ENCODE data around the gene GPBP1. TPM values are rescaled to one million over a fixed set of nuclear protein-coding genes. Genes with fewer than 3 reads are reported as not detected.

GPBP1 gene
- total RNA-seq, 1 experiment from 2014 or later, result 100 TPM

GRCh38 chr5:57231607-57232006, 57.7 kb downstream of the GPBP1 start (continued):
- TF ChIP-seq, protein P1, sequence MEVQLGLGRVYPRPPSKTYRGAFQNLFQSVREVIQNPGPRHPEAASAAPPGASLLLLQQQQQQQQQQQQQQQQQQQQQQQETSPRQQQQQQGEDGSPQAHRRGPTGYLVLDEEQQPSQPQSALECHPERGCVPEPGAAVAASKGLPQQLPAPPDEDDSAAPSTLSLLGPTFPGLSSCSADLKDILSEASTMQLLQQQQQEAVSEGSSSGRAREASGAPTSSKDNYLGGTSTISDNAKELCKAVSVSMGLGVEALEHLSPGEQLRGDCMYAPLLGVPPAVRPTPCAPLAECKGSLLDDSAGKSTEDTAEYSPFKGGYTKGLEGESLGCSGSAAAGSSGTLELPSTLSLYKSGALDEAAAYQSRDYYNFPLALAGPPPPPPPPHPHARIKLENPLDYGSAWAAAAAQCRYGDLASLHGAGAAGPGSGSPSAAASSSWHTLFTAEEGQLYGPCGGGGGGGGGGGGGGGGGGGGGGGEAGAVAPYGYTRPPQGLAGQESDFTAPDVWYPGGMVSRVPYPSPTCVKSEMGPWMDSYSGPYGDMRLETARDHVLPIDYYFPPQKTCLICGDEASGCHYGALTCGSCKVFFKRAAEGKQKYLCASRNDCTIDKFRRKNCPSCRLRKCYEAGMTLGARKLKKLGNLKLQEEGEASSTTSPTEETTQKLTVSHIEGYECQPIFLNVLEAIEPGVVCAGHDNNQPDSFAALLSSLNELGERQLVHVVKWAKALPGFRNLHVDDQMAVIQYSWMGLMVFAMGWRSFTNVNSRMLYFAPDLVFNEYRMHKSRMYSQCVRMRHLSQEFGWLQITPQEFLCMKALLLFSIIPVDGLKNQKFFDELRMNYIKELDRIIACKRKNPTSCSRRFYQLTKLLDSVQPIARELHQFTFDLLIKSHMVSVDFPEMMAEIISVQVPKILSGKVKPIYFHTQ (CRISPR knock-in tag; IDR thresholded peaks at IDR 0.05), result no peak

- Mint-ChIP-seq H3K4me3 (no peak overlapping the region), H3K27ac (no peak overlapping the region), H3K4me1 (peaks cover 22% of the 10 kb centered on the region), H3K36me3 (peaks cover 41% of the 10 kb centered on the region), H3K27me3 (ENCODE audit: low read depth) (no peaks in the 10 kb centered on the region), H3K9me3 (peaks cover 6% of the 10 kb centered on the region; the same call in 1 of the 2 replicates)
- CTCF ChIA-PET, result no interaction called here
- no peak for DNase-seq (ENCODE audit: low spot score)
- no peak for ATAC-seq
- POLR2A ChIA-PET, result no interaction called here
- no peak for TF ChIP-seq ZBTB21 (CRISPR knock-in tag; IDR thresholded peaks at IDR 0.05; ENCODE audit: borderline replicate concordance)
- TF ChIP-seq HMGA2 (CRISPR knock-in tag; IDR thresholded peaks at IDR 0.05), result no peak
- TF ChIP-seq, protein P2, sequence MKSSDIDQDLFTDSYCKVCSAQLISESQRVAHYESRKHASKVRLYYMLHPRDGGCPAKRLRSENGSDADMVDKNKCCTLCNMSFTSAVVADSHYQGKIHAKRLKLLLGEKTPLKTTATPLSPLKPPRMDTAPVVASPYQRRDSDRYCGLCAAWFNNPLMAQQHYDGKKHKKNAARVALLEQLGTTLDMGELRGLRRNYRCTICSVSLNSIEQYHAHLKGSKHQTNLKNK (CRISPR knock-in tag; IDR thresholded peaks at IDR 0.05), result no peak
- no peak for TF ChIP-seq CTCF (IDR thresholded peaks at IDR 0.05)
- TF ChIP-seq, protein P3, sequence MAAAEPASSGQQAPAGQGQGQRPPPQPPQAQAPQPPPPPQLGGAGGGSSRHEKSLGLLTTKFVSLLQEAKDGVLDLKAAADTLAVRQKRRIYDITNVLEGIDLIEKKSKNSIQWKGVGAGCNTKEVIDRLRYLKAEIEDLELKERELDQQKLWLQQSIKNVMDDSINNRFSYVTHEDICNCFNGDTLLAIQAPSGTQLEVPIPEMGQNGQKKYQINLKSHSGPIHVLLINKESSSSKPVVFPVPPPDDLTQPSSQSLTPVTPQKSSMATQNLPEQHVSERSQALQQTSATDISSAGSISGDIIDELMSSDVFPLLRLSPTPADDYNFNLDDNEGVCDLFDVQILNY (CRISPR knock-in tag; IDR thresholded peaks at IDR 0.05), result no peak
- TF ChIP-seq SMAD3 (CRISPR knock-in tag; IDR thresholded peaks at IDR 0.05; ENCODE audit: borderline replicate concordance), result no peak
- TF ChIP-seq ERG (CRISPR knock-in tag; IDR thresholded peaks at IDR 0.05), result no peak
- no peak for TF ChIP-seq TP53 (CRISPR knock-in tag; IDR thresholded peaks at IDR 0.05)
- TF ChIP-seq, protein P1 (CRISPR knock-in tag; IDR thresholded peaks at IDR 0.05), result no peak
- TF ChIP-seq SP1 (CRISPR knock-in tag; conservative IDR thresholded peaks at IDR 0.05), result no peak
- TF ChIP-seq CBFB (CRISPR knock-in tag; IDR thresholded peaks at IDR 0.05; ENCODE audit: low read depth), result no peak
- no peak for TF ChIP-seq FOXJ3 (CRISPR knock-in tag; IDR thresholded peaks at IDR 0.05; ENCODE audit: borderline replicate concordance)
- no peak for TF ChIP-seq PRRX2 (CRISPR knock-in tag; IDR thresholded peaks at IDR 0.05)
- no peak for TF ChIP-seq ZSCAN18 (CRISPR knock-in tag; IDR thresholded peaks at IDR 0.05)
- no peak for TF ChIP-seq ZNF317 (CRISPR knock-in tag; IDR thresholded peaks at IDR 0.05; ENCODE audit: borderline replicate concordance, low read depth)
- no peak for TF ChIP-seq HMGXB4 (CRISPR knock-in tag; IDR thresholded peaks at IDR 0.05)
- TF ChIP-seq GRHL2 (CRISPR knock-in tag; IDR thresholded peaks at IDR 0.05; ENCODE audit: insufficient replicate concordance, severe bottlenecking), result no peak
- TF ChIP-seq ZNF281 (CRISPR knock-in tag; IDR thresholded peaks at IDR 0.05), result no peak
Observed at GRCh38 chr5:57232293-57233033, 58.6 kb downstream of the GPBP1 start.
